SK-N-SH (cell line): ENCODE measurements around the gene CLMN.

Experiments used
- CTCF ChIP-seq: fragments of 200-600 bp; sonication (generic); IDR thresholded peaks from 2 replicates; pipeline ENCODE4 v1.6.1; 2017; ENCODE audit warnings: antibody characterized with exemption, mild to moderate bottlenecking, moderate library complexity
- MAX ChIP-seq: IDR thresholded peaks from 2 replicates; pipeline ENCODE4 v1.4.0; 2012; ENCODE audit warnings: low read depth
- POLR2AphosphoS5 ChIP-seq: IDR thresholded peaks from 2 replicates; pipeline ENCODE4 v1.6.1; 2012; ENCODE audit warnings: low read depth, low read length
- RAD21 ChIP-seq: IDR thresholded peaks from 2 replicates; pipeline ENCODE4 v1.6.1; 2012; ENCODE audit warnings: mild to moderate bottlenecking, low read length
- REST ChIP-seq: IDR thresholded peaks from 2 replicates; pipeline ENCODE4 v1.6.1; 2012; ENCODE audit warnings: mild to moderate bottlenecking, low read depth, low read length, moderate library complexity

GRCh38 chr14:95218472-95219193 is 101.1 kb downstream of the CLMN start:
- no peak for TF ChIP-seq CTCF
- no peak for TF ChIP-seq MAX
- TF ChIP-seq REST, result no peak
- TF ChIP-seq POLR2AphosphoS5, result no peak
- TF ChIP-seq RAD21, result no peak
